Peyer's patch (tissue), 4 donors: Measurements from ENCODE around the gene SUCLG2.

Experiments
- POLR2A ChIP-seq, 2 donors: fragments of 450-650 bp; IDR thresholded peaks; one replicate each; pipeline ENCODE4 v1.5.1; 2017; ENCODE audit warnings: antibody characterized with exemption in 2 of 2, mild to moderate bottlenecking in 2 of 2, moderate library complexity in 2 of 2
- TF ChIP-seq, protein P1 (sequence below), 6 experiments: fragments of 450-650 bp in 4 of 6; fragments of 200-600 bp in 2 of 6; sonication (generic) in 1 of 6; IDR thresholded peaks; one replicate each; pipeline ENCODE4 v1.5.1; 2017 to 2019; ENCODE audit warnings: antibody characterized with exemption in 6 of 6, mild to moderate bottlenecking in 3 of 6, moderate library complexity in 1 of 6

- TF ChIP-seq, protein P1, sequence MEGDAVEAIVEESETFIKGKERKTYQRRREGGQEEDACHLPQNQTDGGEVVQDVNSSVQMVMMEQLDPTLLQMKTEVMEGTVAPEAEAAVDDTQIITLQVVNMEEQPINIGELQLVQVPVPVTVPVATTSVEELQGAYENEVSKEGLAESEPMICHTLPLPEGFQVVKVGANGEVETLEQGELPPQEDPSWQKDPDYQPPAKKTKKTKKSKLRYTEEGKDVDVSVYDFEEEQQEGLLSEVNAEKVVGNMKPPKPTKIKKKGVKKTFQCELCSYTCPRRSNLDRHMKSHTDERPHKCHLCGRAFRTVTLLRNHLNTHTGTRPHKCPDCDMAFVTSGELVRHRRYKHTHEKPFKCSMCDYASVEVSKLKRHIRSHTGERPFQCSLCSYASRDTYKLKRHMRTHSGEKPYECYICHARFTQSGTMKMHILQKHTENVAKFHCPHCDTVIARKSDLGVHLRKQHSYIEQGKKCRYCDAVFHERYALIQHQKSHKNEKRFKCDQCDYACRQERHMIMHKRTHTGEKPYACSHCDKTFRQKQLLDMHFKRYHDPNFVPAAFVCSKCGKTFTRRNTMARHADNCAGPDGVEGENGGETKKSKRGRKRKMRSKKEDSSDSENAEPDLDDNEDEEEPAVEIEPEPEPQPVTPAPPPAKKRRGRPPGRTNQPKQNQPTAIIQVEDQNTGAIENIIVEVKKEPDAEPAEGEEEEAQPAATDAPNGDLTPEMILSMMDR (IDR thresholded peaks at IDR 0.05) = no peak
- no peak for TF ChIP-seq POLR2A (IDR thresholded peaks at IDR 0.05)
These were observed 173.3 kb downstream of the SUCLG2 start for GRCh38 chr3:67481126-67481525.
